Measurements from ENCODE around the gene LILRA6. TPM values are rescaled to one million over a fixed set of nuclear protein-coding genes. Genes with fewer than 3 reads are reported as not detected.
A peak's percentile ranks its signal among the peaks of the same experiment; 100 is the strongest.
"Not testable (repeated sequence)": the region's sequence is repeated elsewhere in the genome, so short reads cannot be mapped to it uniquely, and the experiment has no call there.

LILRA6 gene
- total RNA-seq, 4 donors from 2014 or later = 0.22 to 10.2 (median 0.90) TPM

DNA sequence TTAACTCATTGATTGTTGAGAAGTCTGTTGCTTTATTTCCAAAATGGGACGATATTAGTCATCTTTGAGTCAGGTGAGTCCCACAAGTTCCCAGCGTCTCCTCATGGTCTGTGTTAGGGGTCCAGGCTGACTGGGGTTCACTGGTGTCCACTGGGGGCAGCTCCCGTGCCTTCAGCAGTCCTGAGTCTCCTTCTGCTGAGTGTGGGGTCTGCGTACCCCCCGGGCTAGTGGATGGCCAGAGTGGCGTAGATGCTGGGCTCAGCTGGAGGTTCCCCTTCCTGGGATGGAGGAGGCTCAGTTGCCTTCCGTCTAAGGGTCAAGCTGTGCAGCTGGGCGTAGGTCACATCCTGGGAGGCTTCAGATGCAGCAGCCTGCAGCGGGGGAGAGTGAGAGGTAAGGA is 25.7 kb downstream of the LILRA6 start:
- Histone ChIP-seq H3K27ac (no peak overlapping the region), H3K4me1 (no peaks in the 10 kb centered on the region), H3K36me3 (peaks cover 0 to 14% (median 0%) of the 10 kb centered on the region in 3 donors), H3K27me3 (peaks cover 0 to 1% of the 10 kb centered on the region in 2 donors), H3K4me3 (no peak overlapping the region), H3K9me3 (no peaks in the 10 kb centered on the region)
- 74% methylated on average over 6 to 9 of the region's 9 CpGs for WGBS, 2 donors
- DNase-seq (ENCODE audit: low spot score in 2 of 2) = no peak
- no peak for TF ChIP-seq EP300 (IDR thresholded peaks at IDR 0.05)
- TF ChIP-seq POLR2A (IDR thresholded peaks at IDR 0.05) = no peak
- TF ChIP-seq, protein P1, sequence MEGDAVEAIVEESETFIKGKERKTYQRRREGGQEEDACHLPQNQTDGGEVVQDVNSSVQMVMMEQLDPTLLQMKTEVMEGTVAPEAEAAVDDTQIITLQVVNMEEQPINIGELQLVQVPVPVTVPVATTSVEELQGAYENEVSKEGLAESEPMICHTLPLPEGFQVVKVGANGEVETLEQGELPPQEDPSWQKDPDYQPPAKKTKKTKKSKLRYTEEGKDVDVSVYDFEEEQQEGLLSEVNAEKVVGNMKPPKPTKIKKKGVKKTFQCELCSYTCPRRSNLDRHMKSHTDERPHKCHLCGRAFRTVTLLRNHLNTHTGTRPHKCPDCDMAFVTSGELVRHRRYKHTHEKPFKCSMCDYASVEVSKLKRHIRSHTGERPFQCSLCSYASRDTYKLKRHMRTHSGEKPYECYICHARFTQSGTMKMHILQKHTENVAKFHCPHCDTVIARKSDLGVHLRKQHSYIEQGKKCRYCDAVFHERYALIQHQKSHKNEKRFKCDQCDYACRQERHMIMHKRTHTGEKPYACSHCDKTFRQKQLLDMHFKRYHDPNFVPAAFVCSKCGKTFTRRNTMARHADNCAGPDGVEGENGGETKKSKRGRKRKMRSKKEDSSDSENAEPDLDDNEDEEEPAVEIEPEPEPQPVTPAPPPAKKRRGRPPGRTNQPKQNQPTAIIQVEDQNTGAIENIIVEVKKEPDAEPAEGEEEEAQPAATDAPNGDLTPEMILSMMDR (IDR thresholded peaks at IDR 0.05) = no peak

DNA sequence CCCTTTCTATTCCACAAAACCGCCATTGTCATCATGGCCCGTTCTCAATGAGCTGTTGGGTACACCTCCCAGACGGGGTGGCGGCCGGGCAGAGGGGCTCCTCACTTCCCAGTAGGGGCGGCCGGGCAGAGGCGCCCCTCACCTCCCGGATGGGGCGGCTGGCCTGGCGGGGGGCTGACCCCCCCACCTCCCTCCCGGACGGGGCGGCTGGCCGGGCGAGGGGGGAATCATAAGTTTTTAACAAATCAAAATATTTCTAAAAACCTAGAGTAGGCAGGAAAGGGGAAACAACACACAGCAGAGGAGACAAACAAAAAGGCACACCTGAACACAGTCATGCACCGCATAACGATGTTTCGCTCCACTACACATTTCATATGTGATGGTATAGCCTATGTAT is 27.9 kb downstream of the LILRA6 start:
- 96 to 97% methylated on average over 9 to 16 of the region's 19 CpGs for WGBS, 2 donors
- H3K36me3 ChIP-seq = peaks cover 0 to 18% (median 0%) of the 10 kb centered on the region in 3 donors
- H3K27ac ChIP-seq; H3K9me3 ChIP-seq; H3K27me3 ChIP-seq; H3K4me1 ChIP-seq; DNase-seq (ENCODE audit: low spot score in 2 of 2); H3K4me3 ChIP-seq: not testable (repeated sequence)

DNA sequence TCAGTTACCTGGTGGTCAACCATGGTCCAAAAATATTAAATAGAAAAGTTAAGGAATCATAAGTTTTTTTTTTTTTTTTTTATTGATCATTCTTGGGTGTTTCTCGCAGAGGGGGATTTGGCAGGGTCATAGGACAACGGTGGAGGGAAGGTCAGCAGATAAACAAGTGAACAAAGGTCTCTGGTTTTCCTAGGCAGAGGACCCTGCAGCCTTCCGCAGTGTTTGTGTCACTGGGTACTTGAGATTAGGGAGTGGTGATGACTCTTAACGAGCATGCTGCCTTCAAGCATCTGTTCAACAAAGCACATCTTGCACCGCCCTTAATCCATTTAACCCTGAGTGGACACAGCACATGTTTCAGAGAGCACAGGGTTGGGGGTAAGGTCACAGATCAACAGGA is 28.4 kb downstream of the LILRA6 start:
- not testable (repeated sequence) for H3K27ac ChIP-seq
- WGBS, 2 donors = 52 to 57% methylated on average over 4 to 5 of the region's 5 CpGs

DNA sequence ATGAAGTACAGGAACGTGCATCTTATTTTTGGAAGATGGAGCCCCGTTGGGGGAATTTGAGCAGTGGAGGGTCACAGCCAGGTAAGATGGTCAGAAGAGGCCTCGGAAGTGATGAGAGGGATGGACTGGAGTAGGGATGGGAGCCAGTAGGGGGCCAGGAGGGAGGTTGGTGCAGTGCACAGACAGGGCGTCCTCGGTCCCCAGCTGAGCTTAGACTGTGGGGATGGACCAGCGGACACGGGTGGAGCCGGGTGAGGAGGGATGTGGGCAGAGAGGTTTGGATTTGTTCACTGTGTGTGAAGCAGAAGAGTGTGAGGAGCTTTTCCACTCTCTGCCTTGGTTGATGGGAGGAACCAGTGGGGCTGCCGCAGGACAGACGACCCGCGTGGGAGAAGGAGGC is 31.4 kb downstream of the LILRA6 start:
- 85 to 88% methylated on average over 12 of the region's 12 CpGs for WGBS, 2 donors
- TF ChIP-seq POLR2A (IDR thresholded peaks at IDR 0.05) (no peak), EP300 (IDR thresholded peaks at IDR 0.05) (no peak)
- TF ChIP-seq, protein P1 (IDR thresholded peaks at IDR 0.05) = no peak
- DNase-seq (ENCODE audit: low spot score in 2 of 2) = no peak
- Histone ChIP-seq H3K4me1 (peaks cover 0 to 43% (median 30%) of the 10 kb centered on the region in 4 donors), H3K4me3 (no peak overlapping the region), H3K27ac (peak overlapping the region in 1 of 4 donors; percentile 95), H3K27me3 (no peaks in the 10 kb centered on the region), H3K9me3 (no peaks in the 10 kb centered on the region), H3K36me3 (peaks cover 0 to 29% (median 15%) of the 10 kb centered on the region in 3 donors)

More for the DNA sequence above, 28.4 kb downstream of the LILRA6 start:
- DNase-seq (ENCODE audit: low spot score in 2 of 2); H3K27me3 ChIP-seq; H3K4me3 ChIP-seq; H3K9me3 ChIP-seq: not testable (repeated sequence)
- peaks cover 0 to 13% (median 0%) of the 10 kb centered on the region in 3 donors for H3K36me3 ChIP-seq
- H3K4me1 ChIP-seq = peaks cover 0 to 14% (median 13%) of the 10 kb centered on the region in 4 donors

DNA sequence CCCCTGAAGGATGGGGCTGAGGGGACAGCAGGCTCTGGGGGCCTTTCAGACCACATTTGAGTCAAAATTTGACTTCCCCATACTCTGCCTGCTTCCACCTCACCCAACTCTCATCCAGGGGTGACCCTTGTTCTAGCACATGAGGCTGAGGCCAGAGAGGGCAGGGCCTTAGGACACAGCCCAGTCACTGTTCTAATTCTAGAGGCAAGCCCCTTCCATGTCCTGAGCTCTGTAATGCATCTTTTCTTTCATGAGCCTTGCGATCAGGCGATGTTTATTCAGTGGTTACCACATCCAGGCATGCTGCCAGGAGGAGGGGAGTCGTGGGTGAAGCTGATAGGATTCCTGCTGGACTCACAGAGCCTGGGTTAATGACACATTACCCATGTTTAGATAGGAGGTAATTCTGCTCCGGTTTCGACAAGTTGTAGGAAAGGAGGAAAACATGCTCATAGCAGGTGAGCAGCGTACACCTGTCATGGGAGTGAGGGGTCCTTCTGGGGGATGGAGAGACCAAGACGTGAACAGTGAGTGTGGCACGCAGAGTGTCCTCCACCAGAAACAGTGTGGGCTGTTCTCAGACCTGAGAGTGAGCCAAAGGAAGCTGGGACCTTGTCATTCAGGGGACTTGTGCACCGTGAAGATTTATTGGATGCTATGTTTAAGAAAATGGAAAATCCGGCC is 32.6 kb downstream of the LILRA6 start:
- 33 to 40% methylated on average over 10 of the region's 10 CpGs for WGBS, 2 donors
- peak; percentile 84 to 95 for DNase-seq (ENCODE audit: low spot score in 2 of 2)

More for the DNA sequence above, 32.6 kb downstream of the LILRA6 start:
- Histone ChIP-seq H3K4me1 (peaks cover 0 to 56% (median 33%) of the 10 kb centered on the region in 4 donors), H3K36me3 (peaks cover 0 to 42% (median 25%) of the 10 kb centered on the region in 3 donors), H3K27me3 (no peaks in the 10 kb centered on the region), H3K9me3 (no peaks in the 10 kb centered on the region), H3K27ac (peak overlapping the region; percentile 49 to 95 (median 78)), H3K4me3 (no peak overlapping the region)
- TF ChIP-seq, protein P1 (IDR thresholded peaks at IDR 0.05) = peak in 1 of 5 experiments; percentile 11
- TF ChIP-seq EP300 (IDR thresholded peaks at IDR 0.05) (peak; percentile 54 to 85), POLR2A (IDR thresholded peaks at IDR 0.05) (no peak)
